ENCODE results near the gene KIF26A.

- no peak for TF ChIP-seq CTCF (conservative IDR thresholded peaks at IDR 0.05; ENCODE audit: low read depth in 2 of 2)
- TF ChIP-seq EZH2 (IDR thresholded peaks at IDR 0.05; ENCODE audit: low read depth, unreplicated experiment): no peak
- TF ChIP-seq CREB1 (CRISPR knock-in tag; IDR thresholded peaks at IDR 0.05; ENCODE audit: low read depth): no peak
- TF ChIP-seq EZH2phosphoT487 (IDR thresholded peaks at IDR 0.05; ENCODE audit: unreplicated experiment): no peak
- no peak for TF ChIP-seq ETS1 (IDR thresholded peaks at IDR 0.05)
- no peak for TF ChIP-seq POLR2AphosphoS5 (IDR thresholded peaks at IDR 0.05; ENCODE audit: low read depth)
- TF ChIP-seq ZNF114 (CRISPR knock-in tag; IDR thresholded peaks at IDR 0.05): no peak
- no peak for TF ChIP-seq REST (IDR thresholded peaks at IDR 0.05; ENCODE audit: unreplicated experiment)
- no peak for TF ChIP-seq JUNB (IDR thresholded peaks at IDR 0.05; ENCODE audit: unreplicated experiment)
- no peak for TF ChIP-seq STAT1 (IDR thresholded peaks at IDR 0.05; ENCODE audit: unreplicated experiment)
- no peak for TF ChIP-seq NANOG (IDR thresholded peaks at IDR 0.05; ENCODE audit: borderline replicate concordance)
- no peak for TF ChIP-seq ZNF331 (CRISPR knock-in tag; IDR thresholded peaks at IDR 0.05; ENCODE audit: low read depth)
- TF ChIP-seq ZNF462 (CRISPR knock-in tag; IDR thresholded peaks at IDR 0.05): no peak
Measured at GRCh38 chr14:104103446-104104075, 34.8 kb upstream of the KIF26A start.
